Transverse colon (tissue), 4 donors: ENCODE data around the gene H19.

Experiments
- EP300 ChIP-seq: sonication (generic); formaldehyde crosslinking; IDR thresholded peaks from one replicate; pipeline ENCODE4 v1.6.1; 2017; ENCODE audit warnings: antibody characterized with exemption, low read depth
- POLR2A ChIP-seq: fragments of 450-650 bp; IDR thresholded peaks from one replicate; pipeline ENCODE4 v1.6.1; 2016; ENCODE audit warnings: antibody characterized with exemption, mild to moderate bottlenecking, moderate library complexity
- POLR2AphosphoS5 ChIP-seq, 3 donors: sonication (generic); formaldehyde crosslinking; IDR thresholded peaks; one replicate each; pipeline ENCODE4 v1.6.1; 2016; ENCODE audit warnings: antibody characterized with exemption in 3 of 3
- TF ChIP-seq, protein P1 (sequence below), 5 experiments: fragments of 200-600 bp in 3 of 5; fragments of 450-650 bp in 2 of 5; sonication (generic) in 3 of 5; IDR thresholded peaks; 1 replicate in 2 of 5; 2 replicates in 3 of 5; pipeline ENCODE4 v1.5.1; 2016 to 2017; ENCODE audit warnings: antibody characterized with exemption in 5 of 5, inconsistent platforms in 3 of 5, mild to moderate bottlenecking in 2 of 5, moderate library complexity in 1 of 5

DNA sequence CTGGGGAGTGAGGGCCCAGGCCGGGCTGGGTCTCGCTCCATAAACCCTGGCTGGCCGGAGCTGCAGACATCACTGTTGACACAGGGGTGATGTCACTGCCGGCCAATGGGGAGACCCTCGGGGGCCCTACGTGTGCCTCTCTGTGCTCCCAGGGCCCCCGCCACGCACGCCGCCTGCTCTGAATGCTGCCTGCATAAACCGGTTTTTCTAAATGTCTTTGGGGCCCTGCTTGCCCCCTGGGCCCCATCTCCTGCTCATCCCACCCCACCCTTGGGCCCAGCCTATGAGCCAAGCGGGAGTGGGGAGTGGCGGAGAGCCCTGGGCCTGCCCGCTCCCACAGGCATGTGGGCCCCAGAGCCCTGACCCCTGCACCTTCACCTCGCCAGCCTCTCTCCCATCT, 7.7 kb downstream of the H19 start:
- TF ChIP-seq POLR2A (no peak), POLR2AphosphoS5 (IDR thresholded peaks at IDR 0.05) (no peak), EP300 (no peak)
- TF ChIP-seq, protein P1, sequence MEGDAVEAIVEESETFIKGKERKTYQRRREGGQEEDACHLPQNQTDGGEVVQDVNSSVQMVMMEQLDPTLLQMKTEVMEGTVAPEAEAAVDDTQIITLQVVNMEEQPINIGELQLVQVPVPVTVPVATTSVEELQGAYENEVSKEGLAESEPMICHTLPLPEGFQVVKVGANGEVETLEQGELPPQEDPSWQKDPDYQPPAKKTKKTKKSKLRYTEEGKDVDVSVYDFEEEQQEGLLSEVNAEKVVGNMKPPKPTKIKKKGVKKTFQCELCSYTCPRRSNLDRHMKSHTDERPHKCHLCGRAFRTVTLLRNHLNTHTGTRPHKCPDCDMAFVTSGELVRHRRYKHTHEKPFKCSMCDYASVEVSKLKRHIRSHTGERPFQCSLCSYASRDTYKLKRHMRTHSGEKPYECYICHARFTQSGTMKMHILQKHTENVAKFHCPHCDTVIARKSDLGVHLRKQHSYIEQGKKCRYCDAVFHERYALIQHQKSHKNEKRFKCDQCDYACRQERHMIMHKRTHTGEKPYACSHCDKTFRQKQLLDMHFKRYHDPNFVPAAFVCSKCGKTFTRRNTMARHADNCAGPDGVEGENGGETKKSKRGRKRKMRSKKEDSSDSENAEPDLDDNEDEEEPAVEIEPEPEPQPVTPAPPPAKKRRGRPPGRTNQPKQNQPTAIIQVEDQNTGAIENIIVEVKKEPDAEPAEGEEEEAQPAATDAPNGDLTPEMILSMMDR (IDR thresholded peaks at IDR 0.05): no peak
